D721Med (cell line): ENCODE measurements around the gene TNFRSF18.

Experiments used
- DNase-seq: peaks from one replicate; pipeline ENCODE4 v3.0.0; 2011; ENCODE audit warnings: low spot score; ENCODE audit not compliant: insufficient read length
- FAIRE-seq: peaks from 2 replicates; lab custom pipeline; 2011; peaks lifted over from hg19 to GRCh38; lab: Jason Lieb, UNC
- CTCF ChIP-seq: IDR thresholded peaks from 2 replicates; pipeline ENCODE4 v1.5.1; 2012; ENCODE audit warnings: mild to moderate bottlenecking, control low read depth; ENCODE audit not compliant: insufficient read depth; ENCODE audit errors: missing control alignments

TNFRSF18 gene

DNA sequence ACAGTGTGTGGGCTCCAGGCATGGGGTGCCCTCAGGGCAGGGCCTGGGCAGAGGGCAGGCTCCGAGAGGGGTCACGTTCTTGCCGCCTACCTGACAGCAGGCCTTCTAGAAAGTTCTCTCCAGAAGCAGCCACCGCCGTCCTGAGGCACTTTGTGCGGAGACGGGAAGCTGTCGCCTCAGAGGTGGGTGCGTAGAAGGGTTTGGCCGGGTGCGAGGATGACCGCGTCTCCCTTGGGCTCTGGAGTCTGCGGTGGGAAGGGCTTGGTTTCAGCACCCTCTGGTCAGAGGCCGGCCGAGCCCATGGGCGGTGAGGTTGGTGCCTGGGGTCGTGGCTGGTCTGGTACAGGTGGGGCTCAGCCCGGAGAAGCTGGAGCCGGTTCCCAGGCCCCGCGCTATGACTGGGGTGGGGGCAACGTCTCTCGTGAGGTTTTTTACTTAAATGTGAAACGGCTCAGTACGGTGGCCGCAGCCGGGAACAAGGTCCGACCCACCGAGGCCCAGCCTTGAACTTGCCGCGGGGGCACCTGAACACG is 42.8 kb downstream of the TNFRSF18 start:
- DNase-seq (no peak), FAIRE-seq (no peak)

DNA sequence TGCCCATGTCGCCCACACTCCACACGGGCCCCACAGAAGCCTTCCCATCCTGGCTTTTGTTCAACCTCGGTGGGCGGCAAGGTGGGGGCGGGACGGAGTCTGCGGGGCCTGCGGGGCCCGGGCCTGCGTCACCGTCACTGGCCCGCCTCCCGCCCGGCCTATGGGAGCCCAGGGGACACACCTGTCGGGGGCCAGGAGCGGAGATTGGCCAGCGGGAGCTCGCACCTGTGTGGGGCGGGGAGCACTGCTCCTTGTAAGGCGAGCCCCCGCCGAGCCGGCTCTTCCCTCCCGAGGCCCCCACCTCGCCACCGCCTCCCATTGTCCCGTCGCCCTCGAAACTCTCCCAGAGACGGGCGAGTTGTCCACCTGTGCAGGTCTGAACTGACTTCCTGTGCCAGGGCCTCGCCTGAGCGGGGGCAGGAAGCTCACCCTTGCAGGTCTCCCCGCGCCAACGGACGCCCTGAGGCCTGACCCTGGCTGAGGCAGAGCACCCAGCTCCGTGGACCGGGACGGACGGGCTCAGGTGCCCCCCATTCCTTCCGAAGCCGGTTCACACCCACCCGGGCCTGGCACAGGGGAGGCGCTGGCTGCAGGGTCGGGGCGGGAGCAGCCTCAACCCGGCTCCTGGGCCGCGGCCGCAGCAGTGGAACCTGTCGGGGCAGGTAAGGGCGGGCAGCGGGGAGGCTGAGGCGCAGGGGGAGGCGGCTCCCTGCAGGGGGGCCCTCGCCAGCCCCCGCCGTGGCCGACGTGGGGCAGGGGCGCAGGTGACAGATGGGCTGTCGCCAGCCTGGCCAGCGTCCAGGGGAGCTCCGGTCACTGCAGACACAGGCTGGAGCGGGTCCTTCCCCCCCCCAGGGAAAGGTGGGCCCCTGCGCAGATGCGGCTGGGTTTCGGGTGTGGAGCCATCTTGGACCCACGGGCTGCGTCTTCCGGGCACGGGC is 43.5 kb downstream of the TNFRSF18 start:
- no peak for TF ChIP-seq CTCF
- FAIRE-seq: no peak
- DNase-seq: no peak

More for the DNA sequence above, 42.8 kb downstream of the TNFRSF18 start:
- TF ChIP-seq CTCF: no peak

DNA sequence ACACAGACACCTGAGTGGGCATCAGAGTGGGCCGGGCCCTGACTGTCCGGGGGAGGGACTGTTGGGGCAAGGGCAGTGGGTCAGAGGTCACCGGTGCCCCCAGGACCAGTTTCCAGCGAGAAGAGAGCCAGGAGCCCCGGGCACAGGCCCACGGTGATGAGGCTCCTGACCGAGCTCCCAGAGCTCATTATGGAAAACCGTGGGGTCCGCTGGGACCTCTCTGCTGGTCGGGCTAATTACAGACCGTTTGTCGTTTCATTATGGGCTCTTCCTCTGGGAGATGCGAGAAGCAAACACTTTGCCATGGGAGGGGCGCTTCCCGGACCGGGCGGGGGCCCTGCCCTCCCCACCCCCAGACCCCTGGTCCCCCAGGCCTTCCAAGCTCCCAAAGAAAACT is 44.7 kb downstream of the TNFRSF18 start:
- FAIRE-seq (no peak), DNase-seq (no peak)
- no peak for TF ChIP-seq CTCF

GRCh38 chr1:1161078-1161682 is 45.2 kb downstream of the TNFRSF18 start:
- DNase-seq: no peak
- no peak for FAIRE-seq
- TF ChIP-seq CTCF: no peak

GRCh38 chr1:1160281-1160930 is 46.0 kb downstream of the TNFRSF18 start:
- no peak for TF ChIP-seq CTCF
- DNase-seq (no peak), FAIRE-seq (no peak)

DNA sequence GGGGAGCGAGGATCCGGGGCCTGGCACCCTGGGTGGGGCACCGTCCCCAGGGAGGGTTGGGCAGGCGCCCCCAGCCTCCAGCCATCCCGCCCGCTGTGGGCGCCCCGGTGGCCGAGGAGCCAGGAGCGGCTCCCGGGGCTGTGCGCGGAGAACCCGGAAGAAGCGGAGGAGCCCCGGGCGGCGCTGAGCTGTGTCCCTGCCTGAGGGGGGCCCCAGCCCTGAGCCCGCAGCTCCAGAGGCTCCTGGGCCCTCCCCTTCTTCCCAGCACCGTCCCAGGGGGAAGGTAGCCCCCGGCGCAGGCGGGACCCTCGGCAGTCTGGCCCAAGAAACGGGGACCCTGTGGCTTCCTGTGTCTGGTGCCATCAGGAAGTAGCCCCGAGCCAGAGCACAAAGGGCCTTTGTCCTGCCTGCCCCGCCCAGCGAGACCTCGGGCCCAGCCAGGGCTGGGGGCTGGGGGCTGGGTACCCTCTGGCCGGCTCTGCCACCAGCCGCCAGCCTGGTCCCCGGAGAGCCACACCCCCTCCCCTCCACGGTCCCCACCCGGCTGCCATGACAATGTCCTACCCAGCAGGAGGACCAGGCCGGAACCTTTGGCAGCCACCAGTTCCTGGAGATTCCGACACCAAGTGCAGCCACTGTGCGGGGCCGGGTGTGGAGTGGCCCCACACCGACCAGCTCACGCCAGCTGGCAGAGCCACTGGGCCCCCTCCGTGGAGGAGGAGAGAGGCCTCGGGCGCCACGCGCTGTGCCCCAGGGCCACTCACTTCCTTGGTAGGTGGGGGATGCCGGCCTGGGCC is 48.3 kb downstream of the TNFRSF18 start:
- DNase-seq: no peak
- TF ChIP-seq CTCF: no peak
- FAIRE-seq: no peak
